HCT116 (cell line): ENCODE measurements around the gene DTD2. TPM values are rescaled to one million over a fixed set of nuclear protein-coding genes. Genes with fewer than 3 reads are reported as not detected.
A peak's percentile ranks its signal among the peaks of the same experiment; 100 is the strongest.

Experiments used
- ATAC-seq: fragments of 200-7000 bp; cut with Tn5 transposase; 2 replicates; pipeline ENCODE4 v1.9.1; 2020; ENCODE audit warnings: mild to moderate bottlenecking, moderate library complexity
- BruUV-seq: library from RNA; stranded (reverse); fragments of 400-500 nt; replicated peaks from 2 replicates; lab custom pipeline; 2021; lab: Mats Ljungman, UMichigan
- CTCF ChIA-PET: fragments of 300-600 bp; sonication (Branson Sonifier 250); formaldehyde crosslinking; loops from one replicate; lab custom pipeline; 2021; ENCODE audit warnings: antibody characterized with exemption; lab: Charles Lee
- POLR2A ChIA-PET: fragments of 300-600, 350-600 bp; sonication (Branson Sonifier 250); formaldehyde crosslinking; loops from one replicate; lab custom pipeline; 2021; ENCODE audit warnings: antibody characterized with exemption; lab: Charles Lee
- RAD21 ChIA-PET, 2 experiments: fragments of 300-600 bp; sonication (Branson Sonifier 250); formaldehyde crosslinking; loops; one replicate each; lab custom pipeline; 2023; ENCODE audit warnings: low total read pairs in 2 of 2; ENCODE audit not compliant: uncharacterized antibody in 2 of 2, unreplicated experiment in 2 of 2, low non-redundant PET in 1 of 2; lab: Charles Lee
- DNase-seq: peaks from one replicate; pipeline ENCODE4 v3.0.0-alpha.2; 2010; ENCODE audit warnings: low read depth, low spot score
- H2AFZ ChIP-seq: fragments of 200-600 bp; shearing (Covaris generic), sonication (generic); 2 replicates; pipeline ENCODE4 v1.6.1; 2017; ENCODE audit warnings: low read depth, mixed run types, mixed read lengths, antibody characterized with exemption, low read length; ENCODE audit not compliant: poor library complexity, severe bottlenecking
- H3K27ac ChIP-seq: 2 replicates; pipeline ENCODE4 v1.5.1; 2012; ENCODE audit warnings: low read depth, low read length
- H3K27me3 ChIP-seq: fragments of 200-600 bp; sonication (generic); 2 replicates; pipeline ENCODE4 v1.6.1; 2016; ENCODE audit warnings: mixed run types, low read length, mixed read lengths; ENCODE audit not compliant: insufficient read depth
- H3K36me3 ChIP-seq, 2 experiments: fragments of 200-500 bp in 1 of 2; fragments of 200-600 bp in 1 of 2; sonication (Bioruptor generic) in 1 of 2; sonication (generic) in 1 of 2; 2 replicates each; pipeline versions ENCODE4 v1.5.1 to v1.6.1; 2014 to 2016; ENCODE audit warnings: low read length in 2 of 2, inconsistent platforms in 1 of 2, mixed read lengths in 1 of 2, mixed run types in 1 of 2; ENCODE audit not compliant: insufficient read depth in 2 of 2, control insufficient read depth in 1 of 2
- H3K4me1 ChIP-seq, 2 experiments: fragments of 200-600 bp in 1 of 2; sonication (generic) in 1 of 2; 2 replicates each; pipeline versions ENCODE4 v1.5.1 to v1.6.1; 2012 to 2017; ENCODE audit warnings: low read length in 2 of 2, inconsistent platforms in 1 of 2, mild to moderate bottlenecking in 1 of 2, mixed read lengths in 1 of 2, mixed run types in 1 of 2, moderate library complexity in 1 of 2; ENCODE audit not compliant: insufficient read depth in 2 of 2, control insufficient read depth in 1 of 2
- H3K4me2 ChIP-seq: fragments of 200-600 bp; sonication (generic); 2 replicates; pipeline ENCODE4 v1.6.1; 2017; ENCODE audit warnings: mixed run types, low read length, mixed read lengths
- H3K4me3 ChIP-seq, 2 experiments: fragments of 200-600 bp in 1 of 2; sonication (generic) in 1 of 2; replicated peaks in 1 of 2; 2 replicates each; pipeline ENCODE4 v1.5.1; 2011 to 2016; ENCODE audit warnings: low read length in 2 of 2, control low read depth in 1 of 2, low read depth in 1 of 2, mild to moderate bottlenecking in 1 of 2, mixed read lengths in 1 of 2, mixed run types in 1 of 2
- H3K79me2 ChIP-seq: fragments of 200-600 bp; sonication (generic); 2 replicates; pipeline ENCODE4 v1.6.1; 2017; ENCODE audit warnings: mild to moderate bottlenecking, mixed run types, low read length, moderate library complexity, mixed read lengths; ENCODE audit not compliant: insufficient read depth
- H3K9ac ChIP-seq: fragments of 200-600 bp; sonication (generic); 2 replicates; pipeline ENCODE4 v1.6.1; 2016; ENCODE audit warnings: low read length, mixed read lengths
- H3K9me2 ChIP-seq: fragments of 200-600 bp; sonication (generic), shearing (Covaris generic); 2 replicates; pipeline ENCODE4 v1.6.1; 2017; ENCODE audit warnings: mixed run types, mild to moderate bottlenecking, moderate library complexity; ENCODE audit not compliant: insufficient read depth
- H3K9me3 ChIP-seq, 2 experiments: fragments of 200-500 bp in 1 of 2; fragments of 200-600 bp in 1 of 2; sonication (Bioruptor generic) in 1 of 2; sonication (generic) in 1 of 2; 2 replicates each; pipeline ENCODE4 v1.6.1; 2014 to 2017; ENCODE audit warnings: low read length in 2 of 2, mixed read lengths in 2 of 2, inconsistent platforms in 1 of 2, low read depth in 1 of 2, mild to moderate bottlenecking in 1 of 2, mixed run types in 1 of 2, moderate library complexity in 1 of 2; ENCODE audit not compliant: control insufficient read depth in 1 of 2, insufficient read depth in 1 of 2
- H4K20me1 ChIP-seq: fragments of 200-600 bp; sonication (generic), shearing (Covaris generic); 2 replicates; pipeline ENCODE4 v1.6.1; 2017; ENCODE audit warnings: mixed run types, mild to moderate bottlenecking, moderate library complexity; ENCODE audit not compliant: insufficient read depth
- CEBPB ChIP-seq: IDR thresholded peaks from 2 replicates; pipeline ENCODE4 v1.6.1; 2012; ENCODE audit warnings: low read depth
- EGR1 ChIP-seq: IDR thresholded peaks from 2 replicates; pipeline ENCODE4 v1.6.1; 2012; ENCODE audit warnings: low read depth
- ELF1 ChIP-seq: IDR thresholded peaks from 2 replicates; pipeline ENCODE4 v1.6.1; 2012; ENCODE audit warnings: low read depth, borderline replicate concordance
- JUND ChIP-seq: IDR thresholded peaks from 2 replicates; pipeline ENCODE4 v1.6.1; 2012
- SIN3A ChIP-seq: IDR thresholded peaks from 2 replicates; pipeline ENCODE4 v1.6.1; 2012; ENCODE audit warnings: low read depth
- SP1 ChIP-seq: IDR thresholded peaks from 2 replicates; pipeline ENCODE4 v1.6.1; 2012; ENCODE audit warnings: low read depth
- YY1 ChIP-seq: IDR thresholded peaks from 2 replicates; pipeline ENCODE4 v1.6.1; 2011; ENCODE audit warnings: low read length, low read depth, moderate library complexity, mild to moderate bottlenecking; ENCODE audit not compliant: insufficient replicate concordance; ENCODE audit errors: extremely low read depth
- intact Hi-C: fragments of 100-400 bp; cut with micrococcal nuclease; formaldehyde crosslinking; loops from 2 replicates; pipeline ENCODE4 v1.10.0; 2022
- total RNA-seq: library from RNA; stranded (reverse); gene quantifications from one replicate; pipeline ENCODE4 v1.2.1, GENCODE V29; 2021; ENCODE audit not compliant: unreplicated experiment
- TF ChIP-seq, protein P1 (sequence below), 3 experiments: fragments of 200-600 bp in 1 of 3; sonication (generic) in 1 of 3; IDR thresholded peaks in 2 of 3; conservative IDR thresholded peaks in 1 of 3; 2 replicates each; pipeline ENCODE4 v1.5.1; 2012 to 2017; ENCODE audit warnings: low read depth in 2 of 3, low read length in 2 of 3, antibody characterized with exemption in 1 of 3, borderline replicate concordance in 1 of 3, control low read depth in 1 of 3, mild to moderate bottlenecking in 1 of 3, mixed read lengths in 1 of 3, mixed run types in 1 of 3, moderate library complexity in 1 of 3; ENCODE audit not compliant: insufficient read depth in 1 of 3
- TF ChIP-seq, protein P2 (sequence below): IDR thresholded peaks from 2 replicates; pipeline ENCODE4 v1.6.1; 2011; ENCODE audit warnings: mild to moderate bottlenecking, low read length, moderate library complexity; ENCODE audit not compliant: insufficient replicate concordance; ENCODE audit errors: extremely low read depth
- TF ChIP-seq, protein P3 (sequence below): IDR thresholded peaks from 2 replicates; pipeline ENCODE4 v1.6.1; 2012; ENCODE audit warnings: low read depth

The DTD2 gene
- total RNA-seq, 1 experiment from 2014 or later = 24.6 TPM

DNA sequence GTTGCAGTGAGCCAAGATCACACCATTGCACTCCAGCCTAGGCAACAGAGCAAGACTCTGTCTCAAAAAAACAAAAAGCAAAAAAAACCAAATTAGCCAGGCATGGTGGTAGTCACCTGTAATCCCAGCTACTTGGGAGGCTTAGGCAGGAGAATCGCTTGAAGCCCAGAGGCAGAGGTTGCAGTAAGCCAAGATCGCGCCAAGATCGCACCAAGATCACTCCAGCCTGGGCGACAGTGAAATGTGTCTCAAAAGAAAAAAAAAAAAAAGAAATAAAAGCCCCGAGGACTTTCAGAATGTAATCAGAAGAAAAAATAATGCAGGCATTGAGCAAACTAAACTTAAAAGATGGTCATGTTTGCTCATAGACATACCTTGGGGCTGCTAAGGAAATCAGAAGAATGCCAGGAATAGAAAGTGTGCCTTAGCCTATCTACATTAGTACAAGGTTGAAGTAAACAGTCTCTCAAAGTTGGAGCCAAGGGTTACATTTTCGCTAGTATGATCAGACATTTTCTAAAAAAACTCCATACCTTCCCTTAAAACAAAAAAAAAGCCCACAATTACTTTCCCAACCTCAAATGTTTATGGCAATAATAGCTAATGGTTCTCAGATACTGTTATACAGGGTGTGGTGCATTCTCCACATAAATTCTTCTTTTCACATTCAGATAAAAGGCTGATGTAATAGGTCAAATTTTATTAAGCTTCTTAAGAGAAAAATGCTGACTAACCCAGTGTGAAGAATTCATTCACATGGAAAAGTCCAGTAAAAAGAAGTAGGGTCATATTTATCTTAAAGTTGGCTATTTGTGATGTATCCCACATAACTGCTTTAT, 15.8 kb downstream of the DTD2 start:
- CTCF ChIA-PET = interaction anchor here (0.8 kb wide), 1 partner anchor 8 kb away, joined by 3 read pairs; no protein-coding TSS in a partner anchor
- Histone ChIP-seq H3K36me3 (no peaks in the 10 kb centered on the region), H3K9me3 (no peaks in the 10 kb centered on the region), H4K20me1 (no peaks in the 10 kb centered on the region), H3K9ac (no peak overlapping the region), H3K27me3 (no peaks in the 10 kb centered on the region), H2AFZ (no peak overlapping the region), H3K4me2 (0 out of 2 replicates have a peak overlapping the region, but pooled peaks have one; percentile 4), H3K4me3 (no peak overlapping the region), H3K79me2 (no peaks in the 10 kb centered on the region), H3K27ac (peak overlapping the region; percentile 20; the same call in 1 of the 2 replicates), H3K9me2 (no peaks in the 10 kb centered on the region), H3K4me1 (peaks cover 11% of the 10 kb centered on the region in 2 experiments)
- no TSS peak for BruUV-seq
- RAD21 ChIA-PET = no interaction called here
- intact Hi-C loops = no loop called here
- ATAC-seq (no peak), DNase-seq (no peak)
- POLR2A ChIA-PET = no interaction called here
- TF ChIP-seq, protein P1, sequence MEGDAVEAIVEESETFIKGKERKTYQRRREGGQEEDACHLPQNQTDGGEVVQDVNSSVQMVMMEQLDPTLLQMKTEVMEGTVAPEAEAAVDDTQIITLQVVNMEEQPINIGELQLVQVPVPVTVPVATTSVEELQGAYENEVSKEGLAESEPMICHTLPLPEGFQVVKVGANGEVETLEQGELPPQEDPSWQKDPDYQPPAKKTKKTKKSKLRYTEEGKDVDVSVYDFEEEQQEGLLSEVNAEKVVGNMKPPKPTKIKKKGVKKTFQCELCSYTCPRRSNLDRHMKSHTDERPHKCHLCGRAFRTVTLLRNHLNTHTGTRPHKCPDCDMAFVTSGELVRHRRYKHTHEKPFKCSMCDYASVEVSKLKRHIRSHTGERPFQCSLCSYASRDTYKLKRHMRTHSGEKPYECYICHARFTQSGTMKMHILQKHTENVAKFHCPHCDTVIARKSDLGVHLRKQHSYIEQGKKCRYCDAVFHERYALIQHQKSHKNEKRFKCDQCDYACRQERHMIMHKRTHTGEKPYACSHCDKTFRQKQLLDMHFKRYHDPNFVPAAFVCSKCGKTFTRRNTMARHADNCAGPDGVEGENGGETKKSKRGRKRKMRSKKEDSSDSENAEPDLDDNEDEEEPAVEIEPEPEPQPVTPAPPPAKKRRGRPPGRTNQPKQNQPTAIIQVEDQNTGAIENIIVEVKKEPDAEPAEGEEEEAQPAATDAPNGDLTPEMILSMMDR (IDR thresholded peaks at IDR 0.05 in 2 of 3, conservative IDR thresholded peaks at IDR 0.05 in 1 of 3; ENCODE audit: borderline replicate concordance in 1 of 3, insufficient read depth in 1 of 3, low read depth in 2 of 3, low read length in 2 of 3) = no peak
- TF ChIP-seq ELF1 (no peak), SP1 (no peak), JUND (no peak), CEBPB (no peak), SIN3A (no peak), YY1 (no peak), EGR1 (no peak)
- TF ChIP-seq, protein P2, sequence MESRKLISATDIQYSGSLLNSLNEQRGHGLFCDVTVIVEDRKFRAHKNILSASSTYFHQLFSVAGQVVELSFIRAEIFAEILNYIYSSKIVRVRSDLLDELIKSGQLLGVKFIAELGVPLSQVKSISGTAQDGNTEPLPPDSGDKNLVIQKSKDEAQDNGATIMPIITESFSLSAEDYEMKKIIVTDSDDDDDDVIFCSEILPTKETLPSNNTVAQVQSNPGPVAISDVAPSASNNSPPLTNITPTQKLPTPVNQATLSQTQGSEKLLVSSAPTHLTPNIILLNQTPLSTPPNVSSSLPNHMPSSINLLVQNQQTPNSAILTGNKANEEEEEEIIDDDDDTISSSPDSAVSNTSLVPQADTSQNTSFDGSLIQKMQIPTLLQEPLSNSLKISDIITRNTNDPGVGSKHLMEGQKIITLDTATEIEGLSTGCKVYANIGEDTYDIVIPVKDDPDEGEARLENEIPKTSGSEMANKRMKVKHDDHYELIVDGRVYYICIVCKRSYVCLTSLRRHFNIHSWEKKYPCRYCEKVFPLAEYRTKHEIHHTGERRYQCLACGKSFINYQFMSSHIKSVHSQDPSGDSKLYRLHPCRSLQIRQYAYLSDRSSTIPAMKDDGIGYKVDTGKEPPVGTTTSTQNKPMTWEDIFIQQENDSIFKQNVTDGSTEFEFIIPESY = no peak
- TF ChIP-seq, protein P3, sequence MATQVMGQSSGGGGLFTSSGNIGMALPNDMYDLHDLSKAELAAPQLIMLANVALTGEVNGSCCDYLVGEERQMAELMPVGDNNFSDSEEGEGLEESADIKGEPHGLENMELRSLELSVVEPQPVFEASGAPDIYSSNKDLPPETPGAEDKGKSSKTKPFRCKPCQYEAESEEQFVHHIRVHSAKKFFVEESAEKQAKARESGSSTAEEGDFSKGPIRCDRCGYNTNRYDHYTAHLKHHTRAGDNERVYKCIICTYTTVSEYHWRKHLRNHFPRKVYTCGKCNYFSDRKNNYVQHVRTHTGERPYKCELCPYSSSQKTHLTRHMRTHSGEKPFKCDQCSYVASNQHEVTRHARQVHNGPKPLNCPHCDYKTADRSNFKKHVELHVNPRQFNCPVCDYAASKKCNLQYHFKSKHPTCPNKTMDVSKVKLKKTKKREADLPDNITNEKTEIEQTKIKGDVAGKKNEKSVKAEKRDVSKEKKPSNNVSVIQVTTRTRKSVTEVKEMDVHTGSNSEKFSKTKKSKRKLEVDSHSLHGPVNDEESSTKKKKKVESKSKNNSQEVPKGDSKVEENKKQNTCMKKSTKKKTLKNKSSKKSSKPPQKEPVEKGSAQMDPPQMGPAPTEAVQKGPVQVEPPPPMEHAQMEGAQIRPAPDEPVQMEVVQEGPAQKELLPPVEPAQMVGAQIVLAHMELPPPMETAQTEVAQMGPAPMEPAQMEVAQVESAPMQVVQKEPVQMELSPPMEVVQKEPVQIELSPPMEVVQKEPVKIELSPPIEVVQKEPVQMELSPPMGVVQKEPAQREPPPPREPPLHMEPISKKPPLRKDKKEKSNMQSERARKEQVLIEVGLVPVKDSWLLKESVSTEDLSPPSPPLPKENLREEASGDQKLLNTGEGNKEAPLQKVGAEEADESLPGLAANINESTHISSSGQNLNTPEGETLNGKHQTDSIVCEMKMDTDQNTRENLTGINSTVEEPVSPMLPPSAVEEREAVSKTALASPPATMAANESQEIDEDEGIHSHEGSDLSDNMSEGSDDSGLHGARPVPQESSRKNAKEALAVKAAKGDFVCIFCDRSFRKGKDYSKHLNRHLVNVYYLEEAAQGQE = no peak
- TF ChIP-seq, all 23 proteins: peak for 0
